ENCODE results near the gene GADL1. TPM values are rescaled to one million over a fixed set of nuclear protein-coding genes. Genes with fewer than 3 reads are reported as not detected.

GADL1 gene
- total RNA-seq, 4 donors from 2014 or later = not detected

DNA sequence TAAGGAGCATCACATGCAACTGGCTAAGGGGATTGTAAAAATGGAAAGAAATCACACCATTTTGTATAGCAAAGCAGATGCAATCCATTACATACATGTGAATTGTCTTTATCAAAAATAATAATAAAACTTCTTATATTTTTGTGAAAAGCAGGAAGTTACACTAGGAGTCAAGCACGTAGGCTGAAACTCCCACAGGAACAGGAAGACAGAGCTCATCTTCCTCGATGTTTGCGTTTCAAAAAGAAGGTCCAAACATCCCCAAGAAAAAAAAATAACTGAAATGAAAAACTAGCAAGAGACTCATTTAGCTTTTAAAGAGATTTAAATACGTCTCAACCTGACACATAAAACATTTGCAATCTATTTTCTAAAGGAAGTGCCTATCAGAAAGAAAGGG lies 181.5 kb downstream of the GADL1 start:
- 48 to 64% methylated on average over 4 of the region's 4 CpGs for WGBS, 2 donors
- Histone ChIP-seq H3K9me3 (no peaks in the 10 kb centered on the region), H3K27ac (no peak overlapping the region), H3K4me1 (no peaks in the 10 kb centered on the region), H3K4me3 (no peak overlapping the region), H3K36me3 (no peaks in the 10 kb centered on the region), H3K27me3 (no peaks in the 10 kb centered on the region)
- no peak for TF ChIP-seq POLR2A (IDR thresholded peaks at IDR 0.05)
- TF ChIP-seq EP300 (IDR thresholded peaks at IDR 0.05) = no peak
- TF ChIP-seq, protein P1, sequence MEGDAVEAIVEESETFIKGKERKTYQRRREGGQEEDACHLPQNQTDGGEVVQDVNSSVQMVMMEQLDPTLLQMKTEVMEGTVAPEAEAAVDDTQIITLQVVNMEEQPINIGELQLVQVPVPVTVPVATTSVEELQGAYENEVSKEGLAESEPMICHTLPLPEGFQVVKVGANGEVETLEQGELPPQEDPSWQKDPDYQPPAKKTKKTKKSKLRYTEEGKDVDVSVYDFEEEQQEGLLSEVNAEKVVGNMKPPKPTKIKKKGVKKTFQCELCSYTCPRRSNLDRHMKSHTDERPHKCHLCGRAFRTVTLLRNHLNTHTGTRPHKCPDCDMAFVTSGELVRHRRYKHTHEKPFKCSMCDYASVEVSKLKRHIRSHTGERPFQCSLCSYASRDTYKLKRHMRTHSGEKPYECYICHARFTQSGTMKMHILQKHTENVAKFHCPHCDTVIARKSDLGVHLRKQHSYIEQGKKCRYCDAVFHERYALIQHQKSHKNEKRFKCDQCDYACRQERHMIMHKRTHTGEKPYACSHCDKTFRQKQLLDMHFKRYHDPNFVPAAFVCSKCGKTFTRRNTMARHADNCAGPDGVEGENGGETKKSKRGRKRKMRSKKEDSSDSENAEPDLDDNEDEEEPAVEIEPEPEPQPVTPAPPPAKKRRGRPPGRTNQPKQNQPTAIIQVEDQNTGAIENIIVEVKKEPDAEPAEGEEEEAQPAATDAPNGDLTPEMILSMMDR (IDR thresholded peaks at IDR 0.05) = no peak
- no peak for DNase-seq (ENCODE audit: low spot score in 2 of 2)

DNA sequence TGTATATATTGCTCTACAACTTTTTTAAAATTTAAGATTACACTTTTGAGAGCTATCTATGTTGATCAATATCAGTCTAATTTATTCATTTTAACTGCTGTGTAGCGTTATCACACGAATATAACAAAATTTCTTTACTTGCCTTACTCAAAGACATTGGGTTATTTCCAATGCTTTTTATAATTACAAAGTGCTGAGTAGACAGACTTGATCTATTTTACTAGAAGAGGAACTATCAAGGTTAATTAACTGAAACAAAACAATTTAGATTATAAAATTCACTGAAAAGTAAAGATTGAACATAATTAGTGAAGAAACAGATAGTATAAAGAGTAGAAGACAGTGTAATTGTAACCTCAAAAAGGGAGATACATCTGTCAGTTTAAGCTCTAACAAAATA lies 182.6 kb downstream of the GADL1 start:
- WGBS, 2 donors = 94 to 96% methylated on average over 2 of the region's 2 CpGs
- Histone ChIP-seq H3K27me3 (no peaks in the 10 kb centered on the region), H3K9me3 (no peaks in the 10 kb centered on the region), H3K27ac (no peak overlapping the region), H3K4me3 (no peak overlapping the region), H3K4me1 (no peaks in the 10 kb centered on the region), H3K36me3 (no peaks in the 10 kb centered on the region)
- DNase-seq (ENCODE audit: low spot score in 2 of 2) = no peak
- TF ChIP-seq, protein P1 (IDR thresholded peaks at IDR 0.05) = no peak
- TF ChIP-seq EP300 (IDR thresholded peaks at IDR 0.05) (no peak), POLR2A (IDR thresholded peaks at IDR 0.05) (no peak)

DNA sequence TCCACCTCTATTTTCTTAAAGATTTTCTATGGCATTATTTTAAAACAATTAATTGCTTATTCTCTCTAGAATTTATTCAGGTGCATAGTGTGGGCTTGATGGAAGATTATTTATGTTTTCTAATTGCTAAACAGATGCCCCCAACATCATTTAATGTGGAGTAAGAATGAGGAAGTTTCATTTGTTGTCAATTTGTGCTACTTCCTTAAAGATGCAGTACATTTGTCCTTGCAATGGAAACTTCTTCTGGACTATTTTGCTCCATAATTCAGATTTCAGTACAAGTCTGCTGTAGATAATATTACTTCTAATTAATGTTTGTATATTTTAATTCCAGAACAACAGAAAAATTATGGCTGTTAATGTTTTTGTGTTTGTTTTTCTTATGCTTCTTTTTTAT lies 183.3 kb downstream of the GADL1 start:
- no peak for DNase-seq (ENCODE audit: low spot score in 2 of 2)
- no peak overlapping the region for H3K4me3 ChIP-seq
- no peaks in the 10 kb centered on the region for H3K27me3 ChIP-seq
- no peaks in the 10 kb centered on the region for H3K4me1 ChIP-seq
- H3K36me3 ChIP-seq = no peaks in the 10 kb centered on the region
- no peak for TF ChIP-seq POLR2A (IDR thresholded peaks at IDR 0.05)
- no peak for TF ChIP-seq EP300 (IDR thresholded peaks at IDR 0.05)
- TF ChIP-seq, protein P1 (IDR thresholded peaks at IDR 0.05) = no peak
- H3K9me3 ChIP-seq = no peaks in the 10 kb centered on the region
- no peak overlapping the region for H3K27ac ChIP-seq

DNA sequence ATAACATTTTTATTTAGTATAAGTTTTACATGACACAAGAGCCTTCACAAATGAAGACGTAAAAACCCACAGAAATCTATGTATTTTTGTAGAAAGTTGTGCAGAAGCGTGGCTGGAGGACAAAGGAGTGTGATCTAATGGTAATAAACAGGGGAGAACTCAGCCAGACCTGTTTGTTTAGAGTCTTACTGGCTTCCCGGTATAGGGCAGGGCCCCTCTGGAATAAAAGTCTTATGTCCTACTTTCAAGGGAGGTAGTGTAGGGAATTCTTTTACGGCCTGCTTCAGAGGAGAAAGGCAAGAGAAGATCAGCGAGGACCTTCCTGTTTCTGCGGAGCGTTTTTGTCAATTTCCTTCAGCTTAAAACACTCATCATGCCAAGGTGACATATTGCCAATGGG lies 184.4 kb downstream of the GADL1 start:
- Histone ChIP-seq H3K27me3 (no peaks in the 10 kb centered on the region), H3K9me3 (no peaks in the 10 kb centered on the region), H3K4me3 (no peak overlapping the region), H3K36me3 (no peaks in the 10 kb centered on the region), H3K27ac (no peak overlapping the region), H3K4me1 (no peaks in the 10 kb centered on the region)
- no peak for DNase-seq (ENCODE audit: low spot score in 2 of 2)
- no peak for TF ChIP-seq POLR2A (IDR thresholded peaks at IDR 0.05)
- no peak for TF ChIP-seq EP300 (IDR thresholded peaks at IDR 0.05)
- TF ChIP-seq, protein P1 (IDR thresholded peaks at IDR 0.05) = no peak
- 74 to 76% methylated on average over 7 of the region's 7 CpGs for WGBS, 2 donors

DNA sequence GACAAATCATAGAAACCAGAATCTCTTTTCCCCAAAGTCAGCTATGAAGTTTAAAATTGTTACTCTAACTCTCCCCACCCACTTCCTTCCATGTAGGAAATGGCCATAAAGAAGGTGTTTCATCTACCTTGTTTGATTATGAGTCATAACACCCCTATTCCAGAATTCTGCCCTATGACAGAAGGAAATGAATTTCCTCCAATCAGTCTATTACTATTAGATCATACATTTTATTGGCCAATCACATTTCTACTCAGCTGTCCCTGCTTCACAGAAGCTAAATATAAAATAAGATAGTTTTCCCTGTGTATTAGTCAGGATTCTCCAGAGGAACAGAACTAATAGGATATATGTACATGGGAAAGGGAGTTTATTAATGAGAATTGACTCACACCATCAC lies 186.0 kb downstream of the GADL1 start:
- TF ChIP-seq POLR2A (IDR thresholded peaks at IDR 0.05) (no peak), EP300 (IDR thresholded peaks at IDR 0.05) (no peak)
- TF ChIP-seq, protein P1 (IDR thresholded peaks at IDR 0.05) = no peak
- H3K9me3 ChIP-seq = peaks cover 0 to 1% (median 0%) of the 10 kb centered on the region in 4 donors

More for the DNA sequence above, 186.0 kb downstream of the GADL1 start:
- Histone ChIP-seq H3K4me3 (no peak overlapping the region), H3K27ac (peak overlapping the region in 1 of 4 donors; percentile 26), H3K27me3 (no peaks in the 10 kb centered on the region), H3K4me1 (no peaks in the 10 kb centered on the region), H3K36me3 (no peaks in the 10 kb centered on the region)
- no peak for DNase-seq (ENCODE audit: low spot score in 2 of 2)

Data from tibial nerve (tissue), 4 donors.